Measurements from ENCODE around the gene NIN. TPM values are rescaled to one million over a fixed set of nuclear protein-coding genes. Genes with fewer than 3 reads are reported as not detected.

NIN gene
- total RNA-seq, 4 donors from 2014 or later: 16.2 to 49.3 (median 29.2) TPM

GRCh38 chr14:50837850-50838470 is 7.0 kb upstream of the NIN start:
- intact Hi-C loops (cut with DNase I; ENCODE audit: low total_unique reads) (no loop called here), in situ Hi-C loops (cut with MboI; ENCODE audit: low sequenced_read_pairs in 4 of 4) (no loop called here)
- Histone ChIP-seq H3K27me3 (no peaks in the 10 kb centered on the region), H3K27ac (no peak overlapping the region), H3K36me3 (no peaks in the 10 kb centered on the region), H3K4me1 (no peaks in the 10 kb centered on the region), H3K9me3 (no peaks in the 10 kb centered on the region), H3K4me3 (no peak overlapping the region)
- TF ChIP-seq CTCF (IDR thresholded peaks at IDR 0.05 in 4 of 5, conservative IDR thresholded peaks at IDR 0.05 in 1 of 5) (no peak), POLR2A (IDR thresholded peaks at IDR 0.05) (no peak)
- ATAC-seq (no peak), DNase-seq (no peak)

- in situ Hi-C loops (cut with MboI; ENCODE audit: low sequenced_read_pairs in 4 of 4): no loop called here
- no peaks in the 10 kb centered on the region for H3K9me3 ChIP-seq
- TF ChIP-seq CTCF (IDR thresholded peaks at IDR 0.05 in 4 of 5, conservative IDR thresholded peaks at IDR 0.05 in 1 of 5) (no peak), POLR2A (IDR thresholded peaks at IDR 0.05) (no peak)
Observed at GRCh38 chr14:50837271-50837670, 6.3 kb upstream of the NIN start.

DNA sequence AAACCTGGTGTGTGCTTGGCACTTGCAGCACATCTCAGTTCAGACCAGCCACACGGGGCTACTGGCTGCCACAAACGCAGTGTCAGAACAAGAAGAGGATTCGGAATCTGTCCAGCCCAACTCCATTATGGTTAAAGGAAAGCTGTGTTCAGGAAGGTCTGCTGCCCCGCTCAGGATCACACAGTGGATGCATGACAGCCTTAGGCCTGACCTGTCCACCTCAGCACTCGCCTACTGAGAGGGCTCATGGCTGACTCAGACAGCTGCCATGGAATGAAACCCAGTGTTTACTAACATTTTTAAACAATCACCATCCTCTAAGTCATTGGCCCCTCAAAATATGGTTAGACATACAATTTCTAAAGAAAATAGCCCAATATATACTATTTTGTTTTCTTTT is 5.6 kb upstream of the NIN start:
- Histone ChIP-seq H3K4me3 (no peak overlapping the region), H3K36me3 (no peaks in the 10 kb centered on the region), H3K4me1 (peaks cover 0 to 6% of the 10 kb centered on the region in 2 donors), H3K27me3 (no peaks in the 10 kb centered on the region), H3K27ac (no peak overlapping the region), H3K9me3 (no peaks in the 10 kb centered on the region)
- TF ChIP-seq POLR2A (IDR thresholded peaks at IDR 0.05) (no peak), CTCF (IDR thresholded peaks at IDR 0.05 in 4 of 5, conservative IDR thresholded peaks at IDR 0.05 in 1 of 5) (no peak)
- intact Hi-C loops (cut with DNase I; ENCODE audit: low total_unique reads) (no loop called here), in situ Hi-C loops (cut with MboI; ENCODE audit: low sequenced_read_pairs in 4 of 4) (no loop called here)
- no peak for ATAC-seq
- no peak for DNase-seq

More at GRCh38 chr14:50837271-50837670, 6.3 kb upstream of the NIN start:
- H3K4me3 ChIP-seq: no peak overlapping the region
- no peaks in the 10 kb centered on the region for H3K36me3 ChIP-seq
- ATAC-seq (no peak), DNase-seq (no peak)
- no peak overlapping the region for H3K27ac ChIP-seq
- intact Hi-C loops (cut with DNase I; ENCODE audit: low total_unique reads): no loop called here
- no peaks in the 10 kb centered on the region for H3K4me1 ChIP-seq
- no peaks in the 10 kb centered on the region for H3K27me3 ChIP-seq

GRCh38 chr14:50835280-50835679 is 4.3 kb upstream of the NIN start:
- H3K27ac ChIP-seq: no peak overlapping the region
- no peaks in the 10 kb centered on the region for H3K36me3 ChIP-seq
- DNase-seq (no peak), ATAC-seq (no peak)
- intact Hi-C loops (cut with DNase I; ENCODE audit: low total_unique reads): no loop called here
- no peaks in the 10 kb centered on the region for H3K27me3 ChIP-seq
- H3K4me1 ChIP-seq: peaks cover under 1 to 6% of the 10 kb centered on the region in 2 donors
- TF ChIP-seq CTCF (IDR thresholded peaks at IDR 0.05 in 4 of 5, conservative IDR thresholded peaks at IDR 0.05 in 1 of 5): no peak
- TF ChIP-seq POLR2A (IDR thresholded peaks at IDR 0.05): no peak
- no peaks in the 10 kb centered on the region for H3K9me3 ChIP-seq
- in situ Hi-C loops (cut with MboI; ENCODE audit: low sequenced_read_pairs in 4 of 4): no loop called here
- H3K4me3 ChIP-seq: no peak overlapping the region

DNA sequence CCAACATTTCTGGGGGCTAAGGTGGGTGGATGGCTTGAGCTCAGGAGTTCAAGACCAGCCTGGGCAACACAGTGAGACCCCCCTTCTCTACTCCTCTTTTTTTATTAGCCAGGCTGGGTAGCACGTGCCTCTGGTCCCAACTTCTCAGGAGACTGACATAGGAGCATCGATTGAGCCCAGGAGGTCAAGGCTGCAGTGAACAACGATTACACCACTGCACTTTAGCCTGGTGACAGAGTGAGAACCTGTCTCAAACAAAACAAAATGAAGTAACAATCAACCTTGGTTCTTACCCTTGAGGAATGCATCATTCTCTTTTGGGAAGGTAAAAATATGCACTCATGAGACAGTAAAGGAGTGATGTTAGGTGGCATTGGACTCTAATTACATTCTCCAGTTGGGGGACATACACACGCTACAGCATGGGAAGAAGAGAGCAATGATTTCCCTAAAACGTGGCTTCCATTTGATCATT is 3.9 kb upstream of the NIN start:
- no peaks in the 10 kb centered on the region for H3K27me3 ChIP-seq
- no peak for TF ChIP-seq POLR2A (IDR thresholded peaks at IDR 0.05)
- no peak for TF ChIP-seq CTCF (IDR thresholded peaks at IDR 0.05 in 4 of 5, conservative IDR thresholded peaks at IDR 0.05 in 1 of 5)
- no peaks in the 10 kb centered on the region for H3K36me3 ChIP-seq
- no peak overlapping the region for H3K4me3 ChIP-seq
- peaks cover 4 to 6% of the 10 kb centered on the region in 2 donors for H3K4me1 ChIP-seq
- intact Hi-C loops (cut with DNase I; ENCODE audit: low total_unique reads) (loop anchor here (5.0 kb wide), 1 partner anchor 43 kb away; no protein-coding TSS in a partner anchor), in situ Hi-C loops (cut with MboI; ENCODE audit: low sequenced_read_pairs in 4 of 4) (no loop called here)
- ATAC-seq (no peak), DNase-seq (no peak)
- H3K27ac ChIP-seq: no peak overlapping the region
- no peaks in the 10 kb centered on the region for H3K9me3 ChIP-seq
